GM12801 (cell line): ENCODE data around the gene GTF2A2.

Experiments
- TF ChIP-seq, protein P1 (sequence below): IDR thresholded peaks from one replicate; pipeline ENCODE4 v1.5.1; 2011; ENCODE audit warnings: control low read depth; ENCODE audit not compliant: insufficient read length; ENCODE audit errors: extremely low read depth

Gene GTF2A2

DNA sequence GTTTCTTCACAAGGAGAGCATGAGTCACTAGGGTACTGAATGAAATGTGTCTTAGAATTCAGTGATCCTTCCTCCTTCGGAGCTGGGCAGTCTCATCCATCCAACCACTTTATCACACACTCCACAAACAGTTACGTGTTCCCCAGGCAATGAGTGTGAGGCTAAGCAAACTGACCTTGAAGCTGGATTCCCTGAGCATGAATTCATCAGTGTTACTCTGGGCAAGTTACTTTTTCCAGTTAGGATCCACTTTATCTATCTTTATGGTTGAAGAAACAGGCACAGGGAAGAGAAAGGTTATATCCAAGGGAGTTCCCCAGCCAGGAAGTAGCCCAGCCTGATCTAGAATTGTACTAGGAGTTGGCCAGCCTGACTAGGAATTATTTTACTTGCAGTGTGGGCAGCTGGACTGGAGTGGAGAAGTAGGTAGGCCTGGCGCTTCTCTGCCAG, 62.8 kb downstream of the GTF2A2 start:
- TF ChIP-seq, protein P1, sequence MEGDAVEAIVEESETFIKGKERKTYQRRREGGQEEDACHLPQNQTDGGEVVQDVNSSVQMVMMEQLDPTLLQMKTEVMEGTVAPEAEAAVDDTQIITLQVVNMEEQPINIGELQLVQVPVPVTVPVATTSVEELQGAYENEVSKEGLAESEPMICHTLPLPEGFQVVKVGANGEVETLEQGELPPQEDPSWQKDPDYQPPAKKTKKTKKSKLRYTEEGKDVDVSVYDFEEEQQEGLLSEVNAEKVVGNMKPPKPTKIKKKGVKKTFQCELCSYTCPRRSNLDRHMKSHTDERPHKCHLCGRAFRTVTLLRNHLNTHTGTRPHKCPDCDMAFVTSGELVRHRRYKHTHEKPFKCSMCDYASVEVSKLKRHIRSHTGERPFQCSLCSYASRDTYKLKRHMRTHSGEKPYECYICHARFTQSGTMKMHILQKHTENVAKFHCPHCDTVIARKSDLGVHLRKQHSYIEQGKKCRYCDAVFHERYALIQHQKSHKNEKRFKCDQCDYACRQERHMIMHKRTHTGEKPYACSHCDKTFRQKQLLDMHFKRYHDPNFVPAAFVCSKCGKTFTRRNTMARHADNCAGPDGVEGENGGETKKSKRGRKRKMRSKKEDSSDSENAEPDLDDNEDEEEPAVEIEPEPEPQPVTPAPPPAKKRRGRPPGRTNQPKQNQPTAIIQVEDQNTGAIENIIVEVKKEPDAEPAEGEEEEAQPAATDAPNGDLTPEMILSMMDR: no peak

DNA sequence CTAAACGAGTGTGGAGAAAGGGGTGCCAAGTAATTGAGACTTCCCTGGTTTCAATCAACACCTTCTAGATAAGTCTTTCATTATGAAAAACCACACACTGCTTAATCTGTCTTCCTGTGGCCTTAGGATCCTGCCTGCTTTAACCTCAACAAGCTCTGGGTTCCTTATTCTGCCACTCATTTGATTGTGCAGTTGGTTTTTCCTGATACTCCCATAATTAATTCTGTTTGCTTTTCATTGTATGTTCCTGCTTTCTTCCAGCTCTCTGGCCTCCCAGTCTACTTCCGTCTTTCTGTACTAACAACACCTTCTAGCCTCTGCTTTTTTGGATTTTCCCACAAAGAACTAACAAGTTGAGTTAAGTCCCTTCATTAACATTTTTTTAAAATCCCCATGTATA, 66.0 kb downstream of the GTF2A2 start:
- TF ChIP-seq, protein P1: no peak

DNA sequence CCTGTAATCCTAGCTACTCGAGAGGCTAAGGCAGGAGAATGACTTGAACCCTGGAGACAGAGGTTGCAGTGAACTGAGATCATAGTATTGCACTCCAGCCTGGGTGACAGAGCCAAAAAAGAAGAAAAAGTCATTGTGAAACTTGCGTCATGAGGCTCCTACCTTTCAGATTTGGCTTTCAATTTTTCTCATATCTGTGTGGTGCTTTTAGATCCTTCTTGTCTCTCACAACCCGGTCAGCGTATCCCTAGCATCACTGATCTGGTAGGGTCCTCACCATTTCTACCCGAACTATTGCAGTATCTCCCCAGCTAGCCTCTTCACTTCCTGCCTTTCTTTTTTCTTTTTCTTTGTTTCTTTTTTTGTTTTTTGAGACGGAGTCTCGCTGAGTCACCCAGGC, 67.3 kb downstream of the GTF2A2 start:
- TF ChIP-seq, protein P1: no peak
